ENCODE results near the gene COG4. TPM values are rescaled to one million over a fixed set of nuclear protein-coding genes. Genes with fewer than 3 reads are reported as not detected.

The COG4 gene
- total RNA-seq, 2 donors from 2014 or later = 23.1 to 43.8 TPM

GRCh38 chr16:70448075-70448474 lies 75.3 kb downstream of the COG4 start:
- Histone ChIP-seq H3K27ac (no peak overlapping the region), H3K36me3 (replicated peaks in 1 of 2; ENCODE audit: insufficient read depth in 1 of 2, low read depth in 2 of 2) (no peaks in the 10 kb centered on the region), H3K4me3 (no peak overlapping the region), H3K4me1 (peaks cover 3% of the 10 kb centered on the region), H3K9me3 (no peaks in the 10 kb centered on the region), H3K27me3 (no peaks in the 10 kb centered on the region)
- 82 to 90% methylated on average over 6 of the region's 6 CpGs for WGBS, 2 donors
- no peak for ATAC-seq
- no peak for DNase-seq
- intact Hi-C loops (cut with DNase I) = no loop called here
- no peak for TF ChIP-seq POLR2A (IDR thresholded peaks at IDR 0.05)
- no peak for TF ChIP-seq CTCF (IDR thresholded peaks at IDR 0.05)

- H3K27ac ChIP-seq = peak overlapping the region in 1 of 4 donors; percentile 28
Measured at GRCh38 chr16:70444249-70445063, 78.9 kb downstream of the COG4 start.

DNA sequence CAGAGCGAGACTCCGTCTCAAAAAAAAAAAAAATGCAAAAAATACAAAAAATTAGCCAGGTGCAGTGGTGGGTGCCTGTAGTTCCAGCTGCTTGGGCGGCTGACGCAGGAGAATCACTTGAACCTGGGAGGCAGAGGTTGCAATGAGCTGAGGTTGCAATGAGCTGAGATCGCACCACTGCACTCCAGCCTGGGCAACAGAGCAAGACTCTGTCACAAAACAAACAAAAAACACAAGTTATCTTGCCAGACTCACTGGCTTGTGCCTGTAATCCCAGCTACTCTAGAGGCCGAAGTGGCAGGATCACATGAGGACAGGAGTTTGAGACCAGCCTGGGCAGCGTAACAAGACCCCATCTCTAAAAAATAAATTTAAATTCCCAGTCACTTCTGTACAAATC lies 81.0 kb downstream of the COG4 start:
- no peak for DNase-seq
- no peak overlapping the region for H3K4me3 ChIP-seq
- H3K27ac ChIP-seq = no peak overlapping the region
- H3K9me3 ChIP-seq = no peaks in the 10 kb centered on the region
- 85 to 90% methylated on average over 7 of the region's 7 CpGs for WGBS, 2 donors
- TF ChIP-seq POLR2A (IDR thresholded peaks at IDR 0.05) = no peak
- no peak for TF ChIP-seq CTCF (IDR thresholded peaks at IDR 0.05)
- H3K27me3 ChIP-seq = no peaks in the 10 kb centered on the region
- intact Hi-C loops (cut with DNase I) = no loop called here
- no peaks in the 10 kb centered on the region for H3K36me3 ChIP-seq (replicated peaks in 1 of 2; ENCODE audit: insufficient read depth in 1 of 2, low read depth in 2 of 2)
- no peak for ATAC-seq
- peaks cover 22% of the 10 kb centered on the region for H3K4me1 ChIP-seq

More at GRCh38 chr16:70444249-70445063, 78.9 kb downstream of the COG4 start:
- no peaks in the 10 kb centered on the region for H3K27me3 ChIP-seq
- no peak overlapping the region for H3K4me3 ChIP-seq
- peaks cover 9% of the 10 kb centered on the region for H3K4me1 ChIP-seq
- H3K36me3 ChIP-seq (replicated peaks in 1 of 2; ENCODE audit: insufficient read depth in 1 of 2, low read depth in 2 of 2) = no peaks in the 10 kb centered on the region
- DNase-seq = no peak
- intact Hi-C loops (cut with DNase I) = no loop called here
- 62 to 63% methylated on average over 4 of the region's 4 CpGs for WGBS, 2 donors
- TF ChIP-seq POLR2A (IDR thresholded peaks at IDR 0.05) = no peak
- no peak for TF ChIP-seq CTCF (IDR thresholded peaks at IDR 0.05)
- no peaks in the 10 kb centered on the region for H3K9me3 ChIP-seq
- ATAC-seq = peak; percentile 73

DNA sequence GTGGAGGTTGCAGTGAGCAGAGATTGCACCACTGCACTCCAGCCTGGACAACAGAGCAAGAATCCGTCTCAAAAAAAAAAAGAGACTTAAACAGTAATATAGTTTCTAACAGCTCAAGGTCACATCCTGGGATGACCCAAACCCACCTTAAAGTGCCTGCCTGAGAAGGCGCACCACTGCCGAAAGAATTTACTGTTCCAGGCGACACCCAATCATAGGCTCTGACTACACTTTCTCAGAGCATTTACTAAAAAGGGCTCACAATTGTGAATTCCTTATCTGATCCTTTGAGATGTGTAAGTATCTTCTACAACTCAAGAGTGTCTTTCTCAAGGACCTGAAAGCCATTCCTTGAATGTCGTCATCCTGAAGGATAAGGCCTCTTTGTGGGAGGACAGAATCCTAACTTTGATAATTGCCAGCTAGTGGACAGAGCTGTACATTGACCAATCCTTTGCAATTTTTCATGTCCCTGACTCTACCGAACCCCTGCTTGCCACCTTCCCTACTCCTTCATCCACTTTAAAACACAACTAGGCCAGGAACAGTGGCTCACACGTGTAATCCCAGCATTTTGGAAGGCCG lies 81.9 kb downstream of the COG4 start:
- no peak for TF ChIP-seq POLR2A (IDR thresholded peaks at IDR 0.05)
- no peak for TF ChIP-seq CTCF (IDR thresholded peaks at IDR 0.05)
- H3K9me3 ChIP-seq = no peaks in the 10 kb centered on the region

More for the DNA sequence above, 81.9 kb downstream of the COG4 start:
- Histone ChIP-seq H3K27me3 (no peaks in the 10 kb centered on the region), H3K4me3 (no peak overlapping the region), H3K27ac (no peak overlapping the region), H3K4me1 (peaks cover 25% of the 10 kb centered on the region), H3K36me3 (replicated peaks in 1 of 2; ENCODE audit: insufficient read depth in 1 of 2, low read depth in 2 of 2) (no peaks in the 10 kb centered on the region)
- 90 to 91% methylated on average over 8 of the region's 8 CpGs for WGBS, 2 donors
- intact Hi-C loops (cut with DNase I) = no loop called here
- no peak for DNase-seq
- ATAC-seq = no peak

All from body of pancreas (tissue), 4 donors.